ENCODE data around the gene ASAP2.

DNA sequence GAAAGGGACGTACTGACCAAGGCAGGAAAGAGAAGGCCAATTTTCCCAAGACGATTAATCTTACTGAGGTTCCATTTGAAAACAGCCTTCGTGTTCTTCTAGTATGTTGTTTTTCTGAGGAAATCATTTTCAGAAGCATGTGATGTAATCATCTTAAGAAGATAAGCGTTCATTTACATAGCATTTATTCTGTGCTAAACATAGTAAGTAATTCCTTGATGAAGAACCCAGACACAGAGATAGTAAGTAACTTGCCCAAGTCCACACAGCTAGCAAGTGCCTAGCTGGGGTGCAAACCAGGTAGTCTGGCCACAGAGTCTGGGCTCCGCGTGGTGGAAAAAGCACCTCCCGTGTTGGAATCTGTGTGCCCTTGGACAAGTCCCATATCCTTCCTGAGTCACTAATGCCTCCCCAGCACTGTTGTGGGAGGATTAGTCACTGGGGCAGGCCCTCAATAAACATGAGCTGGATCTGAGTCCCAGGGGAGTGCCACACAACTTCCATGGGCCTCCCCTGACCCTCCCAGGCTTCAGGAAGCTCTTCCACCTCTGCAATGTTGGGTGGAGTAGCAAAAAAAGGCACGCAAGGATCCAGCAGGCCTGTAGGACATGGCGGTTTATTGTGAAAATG, 26.9 kb upstream of the ASAP2 start:
- TF ChIP-seq, protein P1, sequence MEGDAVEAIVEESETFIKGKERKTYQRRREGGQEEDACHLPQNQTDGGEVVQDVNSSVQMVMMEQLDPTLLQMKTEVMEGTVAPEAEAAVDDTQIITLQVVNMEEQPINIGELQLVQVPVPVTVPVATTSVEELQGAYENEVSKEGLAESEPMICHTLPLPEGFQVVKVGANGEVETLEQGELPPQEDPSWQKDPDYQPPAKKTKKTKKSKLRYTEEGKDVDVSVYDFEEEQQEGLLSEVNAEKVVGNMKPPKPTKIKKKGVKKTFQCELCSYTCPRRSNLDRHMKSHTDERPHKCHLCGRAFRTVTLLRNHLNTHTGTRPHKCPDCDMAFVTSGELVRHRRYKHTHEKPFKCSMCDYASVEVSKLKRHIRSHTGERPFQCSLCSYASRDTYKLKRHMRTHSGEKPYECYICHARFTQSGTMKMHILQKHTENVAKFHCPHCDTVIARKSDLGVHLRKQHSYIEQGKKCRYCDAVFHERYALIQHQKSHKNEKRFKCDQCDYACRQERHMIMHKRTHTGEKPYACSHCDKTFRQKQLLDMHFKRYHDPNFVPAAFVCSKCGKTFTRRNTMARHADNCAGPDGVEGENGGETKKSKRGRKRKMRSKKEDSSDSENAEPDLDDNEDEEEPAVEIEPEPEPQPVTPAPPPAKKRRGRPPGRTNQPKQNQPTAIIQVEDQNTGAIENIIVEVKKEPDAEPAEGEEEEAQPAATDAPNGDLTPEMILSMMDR (IDR thresholded peaks at IDR 0.05): no peak
- no peak for TF ChIP-seq POLR2A (IDR thresholded peaks at IDR 0.05)
- TF ChIP-seq EP300 (IDR thresholded peaks at IDR 0.05): no peak
- TF ChIP-seq POLR2AphosphoS5 (IDR thresholded peaks at IDR 0.05): peak in 1 of 2 donors; percentile 4
